ENCODE measurements around the gene RNF220. TPM values are rescaled to one million over a fixed set of nuclear protein-coding genes. Genes with fewer than 3 reads are reported as not detected.

The RNF220 gene
- total and polyA plus RNA-seq, 9 of the 15 experiments (the other 6 are each of a cell fraction or from before 2014, with no cell fraction given), result 5.1 to 117 (median 66.9) TPM

DNA sequence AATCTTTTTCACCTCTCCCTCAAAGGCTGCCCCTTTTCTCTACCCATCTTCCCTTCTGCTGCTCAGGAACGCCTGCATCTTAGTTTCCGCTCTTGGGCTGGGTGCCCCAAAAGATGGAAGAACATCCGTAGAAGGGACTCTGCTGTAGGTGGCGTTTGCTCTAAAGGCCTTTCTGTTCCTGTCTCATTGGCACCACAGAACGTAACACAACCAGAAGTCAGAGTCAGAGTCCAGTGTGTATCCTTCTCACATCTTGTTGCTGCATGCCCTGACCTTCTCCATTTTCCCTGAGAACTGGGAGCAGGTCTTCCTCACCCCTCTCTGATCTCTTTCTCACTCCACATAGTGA, 103.3 kb downstream of the RNF220 start:
- no TSS peak for BruUV-seq (replicated peaks)
- no peaks in the 10 kb centered on the region for H3K36me3 ChIP-seq (ENCODE audit: control insufficient read depth, insufficient read depth, low read length)
- no peak overlapping the region for H3K27ac ChIP-seq (ENCODE audit: extremely low read depth, low read depth, low read length)
- in situ Hi-C loops (cut with MboI), result no loop called here
- FAIRE-seq (no peak), DNase-seq (ENCODE audit: extremely low read depth in 1 of 4, low spot score in 3 of 4) (no peak), ATAC-seq (peak; percentile 21; the same call in 1 of the 3 replicates)
- H2AFZ ChIP-seq (ENCODE audit: low read depth, low read length), result no peak overlapping the region
- POLR2A ChIA-PET, result no interaction called here
- no peak overlapping the region for H3K4me2 ChIP-seq (ENCODE audit: insufficient read depth, low read length)
- WGBS (ENCODE audit: insufficient coverage, low coverage, missing lambda C conversion rate), result 19% methylated on average over 5 of the region's 5 CpGs
- no peaks in the 10 kb centered on the region; a peak in 1 of 5 replicates for H3K4me1 ChIP-seq (replicated peaks in 1 of 2; ENCODE audit: control insufficient read depth in 2 of 2, insufficient read depth in 2 of 2, low read length in 2 of 2)
- intact Hi-C loops (cut with micrococcal nuclease), result no loop called here
- peaks cover 73 to 76% of the 10 kb centered on the region in 2 experiments for H3K27me3 ChIP-seq (ENCODE audit: control insufficient read depth in 2 of 2, insufficient read depth in 2 of 2, low read length in 2 of 2)
- H3K79me2 ChIP-seq (ENCODE audit: control insufficient read depth, insufficient read depth, low read length), result no peaks in the 10 kb centered on the region
- CTCF ChIA-PET (ENCODE audit: low intra/inter-chr PET ratio), result no interaction called here
- no peaks in the 10 kb centered on the region for H3K9me3 ChIP-seq (replicated peaks; ENCODE audit: control insufficient read depth, insufficient read depth, low read depth, low read length)
- no peak overlapping the region for H3K4me3 ChIP-seq
- no peak overlapping the region for H3K9ac ChIP-seq (ENCODE audit: insufficient read depth in 1 of 2, low read depth in 2 of 2, low read length in 2 of 2)
- TF ChIP-seq MECOM (CRISPR knock-in tag; IDR thresholded peaks at IDR 0.05), result no peak
- no peak for TF ChIP-seq KDM1A (IDR thresholded peaks at IDR 0.05)
- TF ChIP-seq U2AF2 (optimal IDR thresholded peaks at IDR 0.05; ENCODE audit: low read depth, low read length), result no peak
- TF ChIP-seq, protein P1, sequence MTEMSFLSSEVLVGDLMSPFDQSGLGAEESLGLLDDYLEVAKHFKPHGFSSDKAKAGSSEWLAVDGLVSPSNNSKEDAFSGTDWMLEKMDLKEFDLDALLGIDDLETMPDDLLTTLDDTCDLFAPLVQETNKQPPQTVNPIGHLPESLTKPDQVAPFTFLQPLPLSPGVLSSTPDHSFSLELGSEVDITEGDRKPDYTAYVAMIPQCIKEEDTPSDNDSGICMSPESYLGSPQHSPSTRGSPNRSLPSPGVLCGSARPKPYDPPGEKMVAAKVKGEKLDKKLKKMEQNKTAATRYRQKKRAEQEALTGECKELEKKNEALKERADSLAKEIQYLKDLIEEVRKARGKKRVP (CRISPR knock-in tag; IDR thresholded peaks at IDR 0.05), result no peak
- no peak for TF ChIP-seq ZKSCAN3 (CRISPR knock-in tag; IDR thresholded peaks at IDR 0.05)
- TF ChIP-seq, protein P2, sequence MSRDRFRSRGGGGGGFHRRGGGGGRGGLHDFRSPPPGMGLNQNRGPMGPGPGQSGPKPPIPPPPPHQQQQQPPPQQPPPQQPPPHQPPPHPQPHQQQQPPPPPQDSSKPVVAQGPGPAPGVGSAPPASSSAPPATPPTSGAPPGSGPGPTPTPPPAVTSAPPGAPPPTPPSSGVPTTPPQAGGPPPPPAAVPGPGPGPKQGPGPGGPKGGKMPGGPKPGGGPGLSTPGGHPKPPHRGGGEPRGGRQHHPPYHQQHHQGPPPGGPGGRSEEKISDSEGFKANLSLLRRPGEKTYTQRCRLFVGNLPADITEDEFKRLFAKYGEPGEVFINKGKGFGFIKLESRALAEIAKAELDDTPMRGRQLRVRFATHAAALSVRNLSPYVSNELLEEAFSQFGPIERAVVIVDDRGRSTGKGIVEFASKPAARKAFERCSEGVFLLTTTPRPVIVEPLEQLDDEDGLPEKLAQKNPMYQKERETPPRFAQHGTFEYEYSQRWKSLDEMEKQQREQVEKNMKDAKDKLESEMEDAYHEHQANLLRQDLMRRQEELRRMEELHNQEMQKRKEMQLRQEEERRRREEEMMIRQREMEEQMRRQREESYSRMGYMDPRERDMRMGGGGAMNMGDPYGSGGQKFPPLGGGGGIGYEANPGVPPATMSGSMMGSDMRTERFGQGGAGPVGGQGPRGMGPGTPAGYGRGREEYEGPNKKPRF (IDR thresholded peaks at IDR 0.05; ENCODE audit: low read depth, low read length), result no peak
- 0 out of 4 replicates have a peak, but pooled peaks of 1 of the 2 experiments have one; percentile 13 for TF ChIP-seq RAD21 (CRISPR knock-in tag; conservative IDR thresholded peaks at IDR 0.05 in 1 of 2, IDR thresholded peaks at IDR 0.05 in 1 of 2)
- TF ChIP-seq ZNF766 (CRISPR knock-in tag; conservative IDR thresholded peaks at IDR 0.05), result no peak
- TF ChIP-seq RFX1 (IDR thresholded peaks at IDR 0.05), result no peak
- no peaks in the 10 kb centered on the region for H3K9me1 ChIP-seq (ENCODE audit: control insufficient read depth, insufficient read depth, low read length)
- H4K20me1 ChIP-seq (replicated peaks; ENCODE audit: control insufficient read depth, insufficient read depth, low read length), result 0 out of 2 replicates have a peak, but pooled peaks cover 5% of the 10 kb centered on the region

Measured in K562 (cell line).